GM18519 (cell line): ENCODE results near the gene LYPD4.
"Not testable (repeated sequence)": the region's sequence is repeated elsewhere in the genome, so short reads cannot be mapped to it uniquely, and the experiment has no call there.

Source experiments
- ATAC-seq: cut with Tn5 transposase; IDR thresholded peaks from one replicate; pipeline ENCODE4 v1.9.1; 2021; ENCODE audit warnings: mild to moderate bottlenecking, moderate library complexity; ENCODE audit not compliant: unreplicated experiment, low FRiP score

Gene LYPD4

DNA sequence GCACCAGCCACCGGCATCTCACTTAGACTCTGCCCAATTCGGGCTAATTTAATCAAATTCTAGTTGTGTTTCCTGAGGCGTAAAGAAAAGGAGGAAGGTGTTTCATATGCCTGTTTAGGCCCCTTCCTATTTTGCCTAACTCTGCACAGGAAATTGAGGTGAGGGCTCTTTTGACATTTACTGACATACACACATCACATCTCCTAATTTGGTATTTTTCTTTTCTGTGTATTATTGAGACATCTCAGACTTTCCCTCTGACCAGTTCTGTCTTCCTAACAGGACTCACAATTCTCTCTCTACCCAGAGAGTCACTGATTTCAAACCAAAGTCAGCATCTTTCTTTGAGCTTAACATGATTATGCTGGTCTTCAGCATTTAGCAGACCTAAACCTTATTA, 40.1 kb downstream of the LYPD4 start:
- no peak for ATAC-seq

GRCh38 chr19:41802770-41803169, 41.7 kb downstream of the LYPD4 start:
- ATAC-seq, result no peak

DNA sequence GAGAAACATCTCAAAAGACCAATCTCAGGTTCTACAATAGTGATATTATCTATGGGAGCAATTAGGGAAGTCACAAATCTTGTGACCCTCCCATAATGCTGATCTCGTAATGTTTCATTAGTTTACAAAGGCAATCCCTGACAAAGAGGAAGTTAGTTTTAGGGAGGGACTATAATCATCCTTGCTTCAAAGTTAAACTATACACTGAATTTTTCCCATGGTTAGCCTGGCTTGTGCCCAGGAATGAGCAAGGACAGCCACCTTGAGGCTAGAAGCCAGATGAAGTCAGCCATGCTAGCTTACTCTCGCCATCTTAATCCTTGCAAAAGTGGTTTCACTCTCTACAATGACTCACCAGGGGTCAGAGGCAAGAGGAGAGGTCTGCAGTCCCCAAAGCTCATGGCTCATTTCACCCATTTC, 42.7 kb downstream of the LYPD4 start:
- ATAC-seq, result no peak

- ATAC-seq, result no peak
Measured at GRCh38 chr19:41801031-41801430, 43.5 kb downstream of the LYPD4 start.

DNA sequence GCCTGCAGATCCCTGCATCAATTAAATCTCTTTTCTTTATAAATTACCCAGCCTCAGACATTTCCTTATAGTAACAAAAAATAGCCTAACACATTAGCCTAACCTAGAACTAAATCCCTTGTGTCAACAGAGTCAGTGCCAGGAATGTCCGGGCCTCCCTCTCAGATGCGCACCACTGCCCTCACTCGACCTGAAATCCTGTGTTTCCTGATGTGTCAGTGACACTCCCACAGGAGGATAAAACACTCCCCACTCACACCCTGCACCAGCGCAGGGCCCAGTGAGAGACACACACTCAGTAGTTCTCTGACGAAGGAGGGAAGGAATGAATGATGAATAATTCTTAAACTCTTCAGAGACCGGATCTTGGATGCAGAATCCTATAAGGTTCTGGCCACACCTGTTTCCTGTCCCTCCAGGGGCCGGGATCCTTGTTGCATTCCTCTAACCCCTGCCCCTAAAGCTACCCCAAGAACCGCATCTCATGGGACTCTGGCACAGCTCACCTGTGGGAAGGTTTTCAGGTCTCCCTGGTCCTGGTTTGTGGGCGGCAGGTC, 45.0 kb downstream of the LYPD4 start:
- no peak for ATAC-seq

GRCh38 chr19:41796901-41797300, 47.6 kb downstream of the LYPD4 start:
- ATAC-seq, result no peak

GRCh38 chr19:41796362-41796761, 48.1 kb downstream of the LYPD4 start, which contains the start of gene CEACAM3:
Gene CEACAM3, plus strand, starts transcription at chr19:41796587. Its CDS starts 91 bp downstream, at chr19:41796678.
- ATAC-seq, result no peak

DNA sequence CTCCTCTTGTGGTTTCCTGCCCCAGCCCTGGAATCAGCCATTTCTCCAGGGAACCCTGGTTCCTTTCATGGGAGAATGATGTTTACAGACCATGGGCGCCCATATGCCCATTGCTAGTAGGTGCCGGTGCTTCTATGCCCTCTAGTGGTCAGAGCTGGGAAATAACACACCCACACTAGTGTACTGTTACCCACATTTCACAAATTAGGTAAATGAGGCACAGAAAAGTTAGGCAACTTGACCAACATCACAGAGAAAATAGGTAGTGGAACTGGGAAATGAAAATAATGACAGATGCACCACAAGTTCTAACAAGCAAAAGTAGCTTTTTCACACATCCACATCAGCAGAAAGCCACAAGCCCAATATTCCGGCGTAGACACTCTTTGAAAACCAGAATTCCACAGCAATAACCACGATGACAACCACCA, 49.4 kb downstream of the LYPD4 start:
- ATAC-seq, result no peak

- no peak for ATAC-seq
Measured at GRCh38 chr19:41793414-41793727, 51.1 kb downstream of the LYPD4 start.

DNA sequence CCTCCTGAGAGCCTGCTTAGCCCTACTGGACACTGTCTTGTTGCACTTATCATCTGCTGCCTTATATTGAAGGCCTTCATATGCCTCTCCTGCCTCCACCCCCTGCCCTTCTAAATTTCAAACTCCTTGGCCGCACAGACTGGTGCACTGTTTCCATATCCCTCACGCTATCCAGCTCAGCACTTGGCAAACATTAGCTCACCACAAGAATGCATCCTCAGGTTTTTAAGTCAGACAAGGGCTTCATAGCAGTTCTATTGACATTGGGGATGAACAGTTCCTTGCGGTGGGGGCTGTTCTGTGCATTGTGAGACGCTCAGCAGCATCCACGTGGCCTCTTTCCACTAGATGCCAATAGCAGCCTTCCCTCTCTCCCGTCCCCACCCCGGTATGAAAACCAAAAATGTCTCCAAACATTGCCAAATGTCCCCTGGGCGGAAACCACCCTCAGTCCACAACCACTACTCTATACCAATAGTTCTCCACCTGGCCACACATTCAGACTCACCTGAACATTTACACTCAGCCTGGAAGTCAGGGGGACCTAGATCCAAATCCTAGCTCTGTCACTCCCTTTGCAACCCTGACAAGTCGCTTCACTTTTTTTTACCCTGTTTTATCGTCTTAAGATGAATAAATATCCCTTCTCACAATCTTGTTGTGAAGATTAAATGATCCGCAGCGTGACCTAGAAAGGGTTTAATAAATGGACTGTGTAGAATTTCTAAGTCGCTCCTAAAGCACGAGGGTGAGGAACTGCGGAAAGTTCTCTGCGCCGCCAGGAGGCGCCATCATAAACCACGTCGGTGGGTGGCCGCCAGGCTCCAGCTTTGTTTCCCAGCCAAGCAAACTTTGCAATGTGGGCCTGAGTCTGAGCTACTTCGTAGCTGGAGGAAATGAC, 51.7 kb downstream of the LYPD4 start:
- no peak for ATAC-seq

GRCh38 chr19:41789053-41789452, 55.4 kb downstream of the LYPD4 start:
- ATAC-seq, result not testable (repeated sequence)

GRCh38 chr19:41788518-41788917, 56.0 kb downstream of the LYPD4 start:
- ATAC-seq, result not testable (repeated sequence)
